NB4 (cell line): ENCODE results near the gene PARP2.

Source experiments
- DNase-seq: peaks from one replicate; pipeline ENCODE4 v3.0.0; 2010; ENCODE audit warnings: low read depth
- H3K4me3 ChIP-seq: one replicate; pipeline ENCODE4 v1.5.1; 2011; ENCODE audit warnings: mild to moderate bottlenecking, low read depth, low read length, moderate library complexity
- CTCF ChIP-seq: IDR thresholded peaks from one replicate; pipeline ENCODE4 v1.5.1; 2012; ENCODE audit warnings: low read depth, low read length
- MYC ChIP-seq: IDR thresholded peaks from 2 replicates; pipeline ENCODE4 v1.6.1; 2011; ENCODE audit warnings: low read depth, low read length
- POLR2A ChIP-seq: IDR thresholded peaks from 2 replicates; pipeline ENCODE4 v1.6.1; 2011; ENCODE audit warnings: mild to moderate bottlenecking; ENCODE audit not compliant: insufficient read length; ENCODE audit errors: extremely low read depth
- TF ChIP-seq, protein P1 (sequence below): IDR thresholded peaks from 2 replicates; pipeline ENCODE4 v1.6.1; 2011; ENCODE audit warnings: low read depth, low read length

The PARP2 gene

GRCh38 chr14:20343092-20343861 lies at the start of gene PARP2:
Gene PARP2, plus strand, starts transcription at chr14:20343635. Its CDS starts 7 bp downstream, at chr14:20343642.
- DNase-seq = peak; percentile 99
- TF ChIP-seq CTCF = no peak
- TF ChIP-seq MYC = peak; percentile 42
- TF ChIP-seq POLR2A = peak; percentile 96
- TF ChIP-seq, protein P1, sequence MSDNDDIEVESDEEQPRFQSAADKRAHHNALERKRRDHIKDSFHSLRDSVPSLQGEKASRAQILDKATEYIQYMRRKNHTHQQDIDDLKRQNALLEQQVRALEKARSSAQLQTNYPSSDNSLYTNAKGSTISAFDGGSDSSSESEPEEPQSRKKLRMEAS = no peak; the same call in 1 of the 2 replicates
- peak within 1 kb of the TSS; percentile 87 for H3K4me3 ChIP-seq

DNA sequence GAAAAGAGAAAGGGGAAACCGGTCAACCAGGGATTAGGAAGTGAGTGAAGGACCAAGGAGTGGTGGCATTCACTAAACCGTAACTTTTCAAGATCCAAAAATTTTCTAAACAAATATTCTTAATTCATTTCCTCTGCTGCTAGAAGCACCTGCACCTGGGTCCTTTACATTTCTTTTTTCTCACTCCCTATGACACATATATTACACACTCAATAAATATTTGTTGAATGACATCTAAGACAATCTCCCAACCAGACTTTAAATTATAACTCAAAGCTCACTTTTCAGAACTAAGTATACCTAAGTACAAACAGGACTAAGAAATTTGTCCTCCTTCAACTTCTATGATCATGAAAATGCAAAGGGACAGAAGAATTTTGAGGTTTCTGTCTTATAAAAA lies 48.8 kb upstream of the PARP2 start:
- TF ChIP-seq, protein P1 = no peak
- DNase-seq = no peak
- H3K4me3 ChIP-seq = no peak overlapping the region

DNA sequence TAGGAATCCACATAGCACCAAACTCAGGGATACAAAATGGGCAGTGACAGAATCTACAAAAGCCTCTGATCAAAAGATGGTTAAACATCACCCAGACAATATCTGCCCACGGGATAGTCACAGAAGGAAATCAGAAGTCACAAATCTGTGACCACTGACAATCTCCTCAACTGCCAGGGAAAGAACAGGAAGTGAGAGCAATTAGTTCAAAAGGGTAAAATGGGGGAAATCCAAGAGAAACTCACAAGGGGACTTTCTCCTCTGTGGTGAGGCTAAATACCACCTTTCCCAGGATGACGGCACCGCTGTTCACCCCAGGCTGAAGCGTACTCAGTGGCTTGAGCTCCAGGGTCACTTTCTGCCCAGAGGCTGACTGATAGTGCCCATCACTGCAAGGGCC lies 48.4 kb upstream of the PARP2 start:
- H3K4me3 ChIP-seq = no peak overlapping the region
- TF ChIP-seq MYC (no peak), CTCF (no peak), POLR2A (no peak)
- TF ChIP-seq, protein P1 = no peak
- no peak for DNase-seq

DNA sequence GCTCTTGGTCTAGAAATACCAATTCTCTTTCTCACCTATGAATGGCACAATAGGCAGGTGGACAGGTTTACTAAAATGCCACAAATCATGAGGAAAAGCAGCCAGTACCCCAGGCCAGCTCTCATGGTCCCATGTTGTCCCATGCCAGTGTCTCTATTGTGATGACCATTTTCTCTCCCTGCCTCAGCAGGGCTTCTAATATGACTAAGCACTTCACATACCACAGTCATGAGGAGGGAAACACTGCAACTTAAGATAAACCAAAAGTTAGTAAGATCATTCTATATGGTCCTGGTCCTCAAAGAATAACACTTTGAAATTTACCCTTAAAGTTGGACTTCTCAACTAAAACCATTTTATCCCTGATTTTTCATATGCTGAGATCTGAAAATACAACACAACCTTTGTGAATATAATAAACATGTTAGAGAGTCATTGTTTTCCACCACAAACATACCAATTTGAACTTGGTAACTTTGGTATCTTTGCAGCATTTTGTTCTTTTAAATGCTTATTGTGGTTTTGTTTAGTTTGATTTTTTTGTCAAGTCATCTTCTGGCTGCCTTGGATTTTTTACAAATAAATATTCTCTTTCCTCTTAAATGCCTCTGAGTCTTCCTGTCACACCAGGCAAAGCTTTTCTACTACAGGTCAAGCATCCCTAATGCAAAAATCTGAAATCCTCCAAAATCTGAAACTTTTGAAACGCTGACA lies 41.2 kb upstream of the PARP2 start:
- DNase-seq = no peak
- H3K4me3 ChIP-seq = no peak overlapping the region
- TF ChIP-seq POLR2A (no peak), CTCF (no peak), MYC (no peak)
- TF ChIP-seq, protein P1 = no peak

DNA sequence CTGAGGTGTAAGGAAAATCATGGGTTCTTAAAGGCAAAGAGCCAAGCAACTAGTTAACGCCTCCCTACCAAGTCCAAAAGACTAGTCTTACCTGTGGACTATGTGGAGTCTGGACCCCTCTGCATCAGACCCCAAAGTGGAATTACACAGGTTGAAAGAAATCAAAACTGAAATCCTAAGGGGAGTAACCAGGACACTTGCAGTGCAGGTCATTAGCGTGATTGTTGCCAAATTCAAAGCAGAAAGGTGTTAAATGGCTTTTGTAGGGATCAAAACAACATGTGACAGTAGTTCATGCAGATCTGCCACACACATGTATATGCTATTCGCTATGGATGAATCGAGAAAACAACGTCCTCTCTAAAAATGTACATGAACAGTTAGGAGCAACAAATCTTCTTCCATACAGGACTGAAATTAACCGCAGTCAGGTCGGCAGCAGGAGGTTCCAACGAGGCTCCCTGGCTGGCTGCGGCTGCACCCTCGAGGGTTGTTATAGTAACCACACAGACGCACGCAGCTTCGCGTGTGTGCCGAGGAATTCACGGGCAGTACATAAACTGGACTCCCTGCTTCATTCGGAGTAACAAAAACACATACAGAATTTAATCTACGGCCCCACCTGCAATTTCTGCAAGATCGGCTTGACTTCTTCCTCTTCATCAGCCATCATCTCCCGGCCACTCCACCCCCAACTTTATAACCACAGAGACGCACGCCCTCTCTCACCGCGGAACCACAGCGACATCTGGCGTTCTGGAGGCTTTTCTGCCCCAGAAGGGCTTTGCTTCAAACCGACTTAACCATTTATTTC lies 38.0 kb upstream of the PARP2 start, which contains the start of gene TTC5:
Gene TTC5, minus strand, starts transcription at position 687 of the 814 bp plus-strand sequence. Its CDS starts 14 bp downstream, at position 673.
- peak; percentile 90 for DNase-seq
- TF ChIP-seq, protein P1 = peak; percentile 52
- TF ChIP-seq MYC = peak; percentile 57; the same call in 1 of the 2 replicates
- peak; percentile 44 for TF ChIP-seq POLR2A
- peak; percentile 90 for TF ChIP-seq CTCF

More for the DNA sequence above, 38.0 kb upstream of the PARP2 start, which contains the start of gene TTC5:
- H3K4me3 ChIP-seq = peak within 1 kb of the TSS; percentile 93
